HG02610 (cell line): ENCODE results near the gene GPANK1.
"Not testable (repeated sequence)": the region's sequence is repeated elsewhere in the genome, so short reads cannot be mapped to it uniquely, and the experiment has no call there.

Experiments used
- ATAC-seq: cut with Tn5 transposase; IDR thresholded peaks from one replicate; pipeline ENCODE4 v1.9.1; 2021; ENCODE audit warnings: mild to moderate bottlenecking, moderate library complexity; ENCODE audit not compliant: unreplicated experiment

Gene GPANK1

DNA sequence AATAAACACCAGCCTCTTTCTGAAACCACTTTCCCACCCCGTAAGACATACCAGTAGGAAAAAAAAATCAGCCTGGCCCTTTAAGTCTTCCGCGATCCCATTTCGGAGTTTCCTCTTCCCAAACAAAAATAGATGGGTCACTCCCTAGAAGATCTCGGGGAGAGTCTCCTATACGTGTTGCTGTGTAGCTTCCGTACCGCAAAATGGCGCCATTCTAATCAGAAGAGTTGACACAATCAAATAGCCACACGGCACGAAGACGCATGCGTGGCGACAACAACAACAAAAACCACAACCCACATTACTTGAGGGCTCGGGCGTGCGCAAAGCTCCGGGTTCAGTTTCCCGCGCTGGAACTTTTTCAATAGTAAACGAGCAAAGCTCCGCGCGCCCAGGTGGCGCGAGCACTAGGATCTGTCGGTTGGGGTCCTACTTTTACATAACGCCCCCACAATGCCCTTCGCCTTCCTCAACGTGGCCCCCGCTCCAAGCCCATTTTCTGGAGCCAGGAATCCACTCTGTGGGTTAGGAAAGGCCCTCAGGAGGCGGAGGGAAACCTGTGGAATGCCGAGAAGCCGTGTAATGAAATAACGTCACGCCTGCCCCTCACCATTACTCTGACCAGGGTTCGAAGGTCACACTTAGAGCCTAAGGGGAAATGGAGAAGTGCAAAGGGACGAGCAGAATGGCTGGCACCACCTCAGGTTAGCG is at the start of gene GPANK1:
Gene GPANK1, minus strand, starts transcription at position 208 of the 711 bp plus-strand sequence. CDS start 519 bp downstream, outside the sequence.
- ATAC-seq: peak; percentile 34

DNA sequence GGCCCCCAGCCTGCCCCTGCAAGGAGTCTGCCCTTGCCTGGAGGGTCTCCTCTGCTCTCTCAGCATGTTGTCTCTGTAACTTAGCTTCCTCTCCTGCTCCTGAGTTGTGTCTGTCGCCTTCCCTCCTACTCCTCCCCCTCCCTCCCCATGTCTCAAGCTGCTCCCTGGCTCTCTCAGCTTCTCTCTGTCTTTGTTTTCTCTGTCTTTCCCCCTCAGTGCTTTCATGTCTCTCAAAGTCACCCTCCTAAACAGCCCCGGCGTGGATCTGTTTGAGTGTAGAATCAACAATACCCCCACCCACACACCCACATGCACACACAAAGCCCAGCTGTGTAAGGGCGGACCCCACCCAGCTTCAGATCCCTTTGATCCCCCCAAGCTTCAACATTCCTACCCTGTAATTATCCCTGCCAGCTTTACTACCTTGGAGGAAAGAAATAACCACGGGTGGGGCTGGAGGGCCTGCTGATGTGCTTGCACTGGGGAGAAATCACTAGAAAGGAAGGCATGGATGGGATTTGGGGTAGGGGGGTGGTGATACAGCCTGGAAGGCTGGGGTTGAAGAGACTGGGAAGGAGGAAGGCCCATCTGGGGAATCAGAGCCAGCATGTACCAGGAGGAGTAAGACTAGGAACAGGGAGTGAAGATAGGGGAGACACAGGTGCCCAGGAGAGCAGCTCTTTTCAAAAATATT is 49.3 kb upstream of the GPANK1 start:
- no peak for ATAC-seq

GRCh38 chr6:31713465-31713864 is 48.7 kb upstream of the GPANK1 start:
- no peak for ATAC-seq

DNA sequence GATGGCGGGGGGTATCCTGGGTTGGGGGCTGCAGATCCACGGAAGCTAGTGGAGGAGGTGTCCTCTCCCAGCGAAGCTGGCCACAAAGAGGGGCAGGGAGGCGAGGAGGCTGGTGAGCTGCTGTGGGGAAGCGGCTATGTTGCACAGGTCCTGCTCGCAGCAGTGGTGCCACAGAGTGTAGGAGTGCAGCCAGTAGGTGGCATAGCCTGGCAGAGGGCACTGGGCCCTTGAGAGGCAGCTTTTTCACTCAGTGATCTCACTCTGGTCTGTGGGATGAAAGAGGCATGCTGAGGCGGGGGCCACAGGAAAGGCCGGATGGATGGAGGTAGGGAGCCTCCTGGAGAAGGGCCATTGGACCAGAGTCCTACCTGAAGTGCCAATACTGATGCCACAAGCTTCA is 47.5 kb upstream of the GPANK1 start:
- no peak for ATAC-seq

- no peak for ATAC-seq
Measured at GRCh38 chr6:31711233-31711632, 46.4 kb upstream of the GPANK1 start.

DNA sequence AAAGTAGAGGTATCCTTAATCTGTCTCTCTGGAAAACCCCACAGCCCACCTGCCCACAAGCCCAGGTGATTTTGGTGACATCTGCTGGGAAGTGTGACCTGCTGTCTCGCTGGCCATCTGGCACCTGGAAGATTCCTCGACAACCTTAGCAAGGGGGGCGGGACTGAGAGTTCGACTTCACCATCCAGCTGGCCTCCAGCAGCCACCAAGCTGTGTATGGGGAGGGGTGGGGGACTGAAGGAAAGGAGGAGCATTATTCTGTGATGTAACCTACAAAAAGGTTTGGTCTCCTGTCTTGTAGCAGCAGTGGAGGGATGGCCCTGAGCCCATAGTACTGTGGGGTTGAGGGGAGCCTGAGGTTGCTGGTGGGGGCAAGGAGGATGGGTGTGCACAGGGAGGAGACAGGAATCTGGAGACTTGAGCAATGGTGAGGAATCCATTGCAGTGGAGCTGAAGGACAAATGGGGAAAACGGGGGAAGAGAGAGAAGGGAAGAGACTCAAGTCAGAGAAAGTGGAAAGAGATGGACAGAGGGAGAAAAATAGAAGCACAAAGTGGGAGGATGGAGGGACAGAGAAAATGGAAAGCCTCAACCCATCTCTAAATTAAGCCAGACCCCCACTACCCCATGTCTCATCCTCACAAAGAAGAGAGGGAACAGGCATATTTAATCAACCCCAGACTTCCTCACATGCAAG is 45.9 kb upstream of the GPANK1 start:
- no peak for ATAC-seq

DNA sequence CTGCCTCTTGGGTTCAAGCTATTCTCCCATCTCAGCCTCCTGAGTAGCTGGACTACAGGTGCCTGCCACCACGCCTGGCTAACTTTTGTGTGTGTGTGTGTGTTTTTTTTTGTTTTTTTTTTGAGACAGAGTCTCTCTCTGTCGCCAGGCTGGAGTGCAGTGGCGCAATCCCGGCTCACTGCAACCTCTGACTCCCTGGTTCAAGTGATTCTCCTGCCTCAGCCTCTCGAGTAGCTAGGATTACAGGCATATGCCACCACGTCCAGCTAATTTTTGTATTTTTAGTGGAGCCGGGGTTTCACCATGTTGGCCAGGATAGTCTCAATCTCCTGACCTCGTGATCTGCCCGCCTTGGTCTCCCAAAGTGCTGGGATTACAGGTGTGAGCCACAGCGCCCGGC is 44.4 kb upstream of the GPANK1 start:
- not testable (repeated sequence) for ATAC-seq

DNA sequence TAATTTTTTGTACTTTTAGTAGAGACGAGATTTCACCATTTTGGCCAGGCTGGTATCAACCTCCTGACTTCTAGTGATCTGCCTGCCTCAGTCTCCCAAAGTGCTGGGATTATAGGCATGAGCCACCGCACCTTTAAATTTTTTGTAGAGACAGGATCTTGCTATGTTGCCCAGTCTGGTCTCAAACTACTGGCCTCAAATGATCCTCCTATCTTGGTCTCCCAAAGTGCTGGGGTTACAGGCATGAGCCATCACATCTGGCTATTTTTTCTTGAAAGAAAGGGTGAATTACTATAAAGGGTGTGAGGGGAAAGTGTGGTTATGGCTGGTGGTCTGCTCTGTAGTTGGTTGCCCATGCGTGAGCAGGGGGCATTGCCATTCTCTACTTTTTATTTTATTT is 43.4 kb upstream of the GPANK1 start:
- ATAC-seq: no peak

DNA sequence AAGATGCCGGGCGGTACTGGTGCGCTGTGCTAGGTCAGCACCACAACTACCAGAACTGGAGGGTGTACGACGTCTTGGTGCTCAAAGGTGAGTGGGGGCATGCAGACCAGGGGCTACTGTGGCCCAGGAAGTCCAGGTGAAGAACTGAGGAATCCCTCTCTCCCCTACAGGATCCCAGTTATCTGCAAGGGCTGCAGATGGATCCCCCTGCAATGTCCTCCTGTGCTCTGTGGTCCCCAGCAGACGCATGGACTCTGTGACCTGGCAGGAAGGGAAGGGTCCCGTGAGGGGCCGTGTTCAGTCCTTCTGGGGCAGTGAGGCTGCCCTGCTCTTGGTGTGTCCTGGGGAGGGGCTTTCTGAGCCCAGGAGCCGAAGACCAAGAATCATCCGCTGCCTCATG is 42.9 kb upstream of the GPANK1 start:
- ATAC-seq: no peak

GRCh38 chr6:31706599-31706998 is 41.8 kb upstream of the GPANK1 start, which contains the start of gene LY6G6F:
LY6G6F (plus strand) TSS chr6:31706866; CDS start chr6:31706907, 41 bp downstream.
- ATAC-seq: no peak

DNA sequence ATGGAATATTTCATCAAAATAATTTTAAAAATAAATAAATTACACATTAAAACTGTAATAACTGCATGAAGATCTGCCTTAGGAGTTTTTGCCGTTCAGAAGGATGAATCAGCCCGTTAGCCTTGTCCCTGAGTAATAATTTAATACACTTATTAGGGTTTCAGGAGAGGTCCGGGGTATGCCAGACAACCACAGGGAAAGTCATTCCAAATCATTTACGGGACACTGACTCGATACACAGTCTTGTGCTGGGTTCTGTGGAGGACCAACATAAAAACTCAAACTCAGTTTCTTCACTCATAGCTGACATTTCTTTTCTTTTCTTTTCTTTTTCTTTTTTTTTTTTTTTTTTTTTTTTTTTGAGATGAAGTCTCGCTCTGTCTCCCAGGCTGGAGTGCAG is 41.1 kb upstream of the GPANK1 start:
- ATAC-seq: no peak

- peak; percentile 92 for ATAC-seq
Measured at GRCh38 chr6:31702819-31703716, 38.3 kb upstream of the GPANK1 start, which contains the start of gene ABHD16A. ABHD16A (minus strand) TSS chr6:31703324; CDS start chr6:31703281, 43 bp downstream.

- ATAC-seq: no peak
Measured at GRCh38 chr6:31702405-31702818, 37.6 kb upstream of the GPANK1 start.

DNA sequence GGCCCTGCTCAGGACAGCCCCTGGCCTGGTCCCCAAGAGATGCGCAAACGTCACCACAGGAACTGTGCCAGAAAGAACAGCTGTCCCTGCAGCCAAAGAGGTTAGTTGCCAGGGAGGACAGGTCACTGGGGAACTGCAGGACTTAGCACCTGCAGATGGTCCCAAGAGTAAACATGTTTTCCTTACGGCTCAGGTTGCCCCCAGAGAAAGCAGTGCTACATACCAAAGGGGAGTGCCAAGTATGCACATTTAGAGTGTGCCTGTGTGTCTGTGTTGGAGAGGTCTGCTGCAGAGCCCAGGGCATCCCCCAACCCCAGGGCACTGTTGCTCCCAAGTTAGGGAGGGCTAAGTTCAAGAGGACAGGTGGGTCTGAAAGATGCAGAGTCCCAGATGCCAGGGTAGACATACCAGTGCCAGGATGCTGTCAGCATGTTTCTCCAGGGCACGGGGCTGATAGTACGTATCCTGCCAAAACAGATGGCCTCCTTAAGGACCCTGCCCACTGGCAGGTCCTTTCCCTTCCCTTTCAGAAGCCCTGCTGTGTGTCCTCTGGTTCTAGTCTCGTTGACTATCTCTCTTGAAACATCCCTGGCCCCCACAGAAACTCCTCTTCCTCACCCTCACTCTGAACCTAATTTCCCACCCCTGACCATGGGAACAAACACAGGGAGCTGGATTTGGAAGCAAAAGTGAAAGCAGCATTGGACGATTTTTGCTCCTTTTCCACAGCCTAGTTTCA is 37.0 kb upstream of the GPANK1 start:
- ATAC-seq: no peak

DNA sequence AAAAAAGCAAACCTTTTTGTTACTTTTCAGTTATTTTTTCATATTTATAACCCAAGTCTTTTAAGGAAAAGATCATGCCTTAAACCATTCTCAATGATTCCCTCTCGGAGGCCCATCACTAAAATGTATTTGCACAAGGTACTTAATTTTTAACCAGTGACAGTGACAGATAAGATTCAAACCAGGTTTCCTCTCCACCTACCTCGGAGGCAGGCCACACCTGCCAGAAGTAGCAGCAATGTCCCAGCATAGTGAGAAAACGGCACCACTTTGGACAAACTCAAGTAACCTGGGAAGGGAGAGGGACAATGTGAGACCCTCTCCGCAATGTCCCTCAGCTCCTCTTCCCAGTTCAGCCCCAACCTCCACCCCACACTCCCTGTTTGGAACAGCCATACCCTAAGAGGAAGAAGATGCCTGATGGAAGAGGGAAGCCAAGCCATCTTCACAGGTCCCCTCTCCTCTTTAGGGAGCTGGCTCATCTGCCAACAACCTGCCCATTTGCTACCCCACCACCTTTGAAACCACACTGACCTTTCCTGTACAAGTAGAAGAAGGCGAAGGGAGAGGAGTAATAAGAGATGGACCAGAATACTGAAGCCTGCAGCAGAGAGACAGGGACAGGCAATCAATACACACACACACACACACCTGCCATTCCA is 36.1 kb upstream of the GPANK1 start:
- ATAC-seq: no peak

- ATAC-seq: no peak
Measured at GRCh38 chr6:31697555-31697954, 32.8 kb upstream of the GPANK1 start.

DNA sequence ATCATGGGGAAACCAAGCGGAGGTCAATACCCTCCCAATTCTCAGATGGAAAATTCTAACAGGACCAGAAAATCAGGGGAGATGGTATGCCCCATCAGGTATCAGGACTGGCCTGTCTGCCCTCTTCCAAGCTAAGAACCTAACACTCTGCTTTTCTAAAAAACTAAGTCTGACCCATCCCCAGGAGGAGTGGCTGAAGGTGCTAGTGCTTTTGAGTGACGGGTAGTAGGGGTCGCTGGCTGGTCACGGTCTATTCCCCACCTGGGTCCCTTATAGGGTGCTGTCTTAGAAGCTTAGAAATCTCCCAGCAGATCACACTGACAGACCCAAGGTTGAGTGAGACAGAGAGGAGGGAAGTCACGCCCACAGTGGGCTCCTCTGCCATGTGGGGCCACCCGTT is 28.7 kb upstream of the GPANK1 start:
- no peak for ATAC-seq

DNA sequence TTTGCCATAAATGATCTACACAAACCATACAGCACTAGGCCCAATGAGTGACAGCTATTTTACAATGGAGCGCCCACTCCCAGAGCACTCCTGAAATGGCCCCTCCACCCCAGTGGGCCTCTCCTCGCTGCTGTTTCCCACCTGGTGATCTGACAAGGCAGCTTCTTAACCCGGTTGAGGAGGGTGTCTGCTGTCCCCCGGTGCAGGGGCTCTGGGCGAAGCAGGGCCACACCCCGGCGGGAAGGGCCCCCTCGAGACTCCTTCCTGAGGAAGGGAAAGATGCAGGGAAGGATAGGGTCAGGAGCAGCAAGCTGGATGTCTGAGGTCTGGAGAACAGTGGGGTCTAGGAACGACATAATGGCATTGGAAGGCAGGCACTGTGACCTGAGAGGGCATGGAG is 28.1 kb upstream of the GPANK1 start:
- ATAC-seq: no peak

- ATAC-seq: no peak
Measured at GRCh38 chr6:31692353-31692752, 27.6 kb upstream of the GPANK1 start.
